HCT116 (cell line): ENCODE data around the gene ENO2. TPM values are rescaled to one million over a fixed set of nuclear protein-coding genes. Genes with fewer than 3 reads are reported as not detected.

ENCODE experiments used
- ATAC-seq: fragments of 200-7000 bp; cut with Tn5 transposase; 2 replicates; pipeline ENCODE4 v1.9.1; 2020; ENCODE audit warnings: mild to moderate bottlenecking, moderate library complexity
- BruUV-seq: library from RNA; stranded (reverse); fragments of 400-500 nt; replicated peaks from 2 replicates; lab custom pipeline; 2021; lab: Mats Ljungman, UMichigan
- CTCF ChIA-PET: fragments of 300-600 bp; sonication (Branson Sonifier 250); formaldehyde crosslinking; loops from one replicate; lab custom pipeline; 2021; ENCODE audit warnings: antibody characterized with exemption; lab: Charles Lee
- POLR2A ChIA-PET: fragments of 300-600, 350-600 bp; sonication (Branson Sonifier 250); formaldehyde crosslinking; loops from one replicate; lab custom pipeline; 2021; ENCODE audit warnings: antibody characterized with exemption; lab: Charles Lee
- RAD21 ChIA-PET, 2 experiments: fragments of 300-600 bp; sonication (Branson Sonifier 250); formaldehyde crosslinking; loops; one replicate each; lab custom pipeline; 2023; ENCODE audit warnings: low total read pairs in 2 of 2; ENCODE audit not compliant: uncharacterized antibody in 2 of 2, unreplicated experiment in 2 of 2, low non-redundant PET in 1 of 2; lab: Charles Lee
- DNase-seq: peaks from one replicate; pipeline ENCODE4 v3.0.0-alpha.2; 2010; ENCODE audit warnings: low read depth, low spot score
- H2AFZ ChIP-seq: fragments of 200-600 bp; shearing (Covaris generic), sonication (generic); 2 replicates; pipeline ENCODE4 v1.6.1; 2017; ENCODE audit warnings: low read depth, mixed run types, mixed read lengths, antibody characterized with exemption, low read length; ENCODE audit not compliant: poor library complexity, severe bottlenecking
- H3K27ac ChIP-seq: 2 replicates; pipeline ENCODE4 v1.5.1; 2012; ENCODE audit warnings: low read depth, low read length
- H3K27me3 ChIP-seq: fragments of 200-600 bp; sonication (generic); 2 replicates; pipeline ENCODE4 v1.6.1; 2016; ENCODE audit warnings: mixed run types, low read length, mixed read lengths; ENCODE audit not compliant: insufficient read depth
- H3K36me3 ChIP-seq, 2 experiments: fragments of 200-500 bp in 1 of 2; fragments of 200-600 bp in 1 of 2; sonication (Bioruptor generic) in 1 of 2; sonication (generic) in 1 of 2; 2 replicates each; pipeline versions ENCODE4 v1.5.1 to v1.6.1; 2014 to 2016; ENCODE audit warnings: low read length in 2 of 2, inconsistent platforms in 1 of 2, mixed read lengths in 1 of 2, mixed run types in 1 of 2; ENCODE audit not compliant: insufficient read depth in 2 of 2, control insufficient read depth in 1 of 2
- H3K4me1 ChIP-seq, 2 experiments: fragments of 200-600 bp in 1 of 2; sonication (generic) in 1 of 2; 2 replicates each; pipeline versions ENCODE4 v1.5.1 to v1.6.1; 2012 to 2017; ENCODE audit warnings: low read length in 2 of 2, inconsistent platforms in 1 of 2, mild to moderate bottlenecking in 1 of 2, mixed read lengths in 1 of 2, mixed run types in 1 of 2, moderate library complexity in 1 of 2; ENCODE audit not compliant: insufficient read depth in 2 of 2, control insufficient read depth in 1 of 2
- H3K4me2 ChIP-seq: fragments of 200-600 bp; sonication (generic); 2 replicates; pipeline ENCODE4 v1.6.1; 2017; ENCODE audit warnings: mixed run types, low read length, mixed read lengths
- H3K4me3 ChIP-seq, 2 experiments: fragments of 200-600 bp in 1 of 2; sonication (generic) in 1 of 2; replicated peaks in 1 of 2; 2 replicates each; pipeline ENCODE4 v1.5.1; 2011 to 2016; ENCODE audit warnings: low read length in 2 of 2, control low read depth in 1 of 2, low read depth in 1 of 2, mild to moderate bottlenecking in 1 of 2, mixed read lengths in 1 of 2, mixed run types in 1 of 2
- H3K79me2 ChIP-seq: fragments of 200-600 bp; sonication (generic); 2 replicates; pipeline ENCODE4 v1.6.1; 2017; ENCODE audit warnings: mild to moderate bottlenecking, mixed run types, low read length, moderate library complexity, mixed read lengths; ENCODE audit not compliant: insufficient read depth
- H3K9ac ChIP-seq: fragments of 200-600 bp; sonication (generic); 2 replicates; pipeline ENCODE4 v1.6.1; 2016; ENCODE audit warnings: low read length, mixed read lengths
- H3K9me2 ChIP-seq: fragments of 200-600 bp; sonication (generic), shearing (Covaris generic); 2 replicates; pipeline ENCODE4 v1.6.1; 2017; ENCODE audit warnings: mixed run types, mild to moderate bottlenecking, moderate library complexity; ENCODE audit not compliant: insufficient read depth
- H3K9me3 ChIP-seq, 2 experiments: fragments of 200-500 bp in 1 of 2; fragments of 200-600 bp in 1 of 2; sonication (Bioruptor generic) in 1 of 2; sonication (generic) in 1 of 2; 2 replicates each; pipeline ENCODE4 v1.6.1; 2014 to 2017; ENCODE audit warnings: low read length in 2 of 2, mixed read lengths in 2 of 2, inconsistent platforms in 1 of 2, low read depth in 1 of 2, mild to moderate bottlenecking in 1 of 2, mixed run types in 1 of 2, moderate library complexity in 1 of 2; ENCODE audit not compliant: control insufficient read depth in 1 of 2, insufficient read depth in 1 of 2
- H4K20me1 ChIP-seq: fragments of 200-600 bp; sonication (generic), shearing (Covaris generic); 2 replicates; pipeline ENCODE4 v1.6.1; 2017; ENCODE audit warnings: mixed run types, mild to moderate bottlenecking, moderate library complexity; ENCODE audit not compliant: insufficient read depth
- ATF3 ChIP-seq: IDR thresholded peaks from 2 replicates; pipeline ENCODE4 v1.6.1; 2012
- CBX3 ChIP-seq: IDR thresholded peaks from 2 replicates; pipeline ENCODE4 v1.6.1; 2012; ENCODE audit warnings: low read depth
- CEBPB ChIP-seq: IDR thresholded peaks from 2 replicates; pipeline ENCODE4 v1.6.1; 2012; ENCODE audit warnings: low read depth
- CTCF ChIP-seq, 3 experiments: fragments of 200-600 bp in 1 of 3; sonication (generic) in 1 of 3; IDR thresholded peaks in 2 of 3; conservative IDR thresholded peaks in 1 of 3; 2 replicates each; pipeline ENCODE4 v1.5.1; 2012 to 2017; ENCODE audit warnings: low read depth in 2 of 3, low read length in 2 of 3, antibody characterized with exemption in 1 of 3, borderline replicate concordance in 1 of 3, control low read depth in 1 of 3, mild to moderate bottlenecking in 1 of 3, mixed read lengths in 1 of 3, mixed run types in 1 of 3, moderate library complexity in 1 of 3; ENCODE audit not compliant: insufficient read depth in 1 of 3
- ELF1 ChIP-seq: IDR thresholded peaks from 2 replicates; pipeline ENCODE4 v1.6.1; 2012; ENCODE audit warnings: low read depth, borderline replicate concordance
- JUND ChIP-seq: IDR thresholded peaks from 2 replicates; pipeline ENCODE4 v1.6.1; 2012
- MAX ChIP-seq: IDR thresholded peaks from 2 replicates; pipeline ENCODE4 v1.6.1; 2012
- POLR2AphosphoS5 ChIP-seq: IDR thresholded peaks from 2 replicates; pipeline ENCODE4 v1.6.1; 2011; ENCODE audit warnings: mild to moderate bottlenecking, low read depth, low read length, moderate library complexity
- REST ChIP-seq: IDR thresholded peaks from 2 replicates; pipeline ENCODE4 v1.6.1; 2012; ENCODE audit warnings: low read depth
- SP1 ChIP-seq: IDR thresholded peaks from 2 replicates; pipeline ENCODE4 v1.6.1; 2012; ENCODE audit warnings: low read depth
- ZBTB33 ChIP-seq: IDR thresholded peaks from 2 replicates; pipeline ENCODE4 v1.6.1; 2011; ENCODE audit warnings: mild to moderate bottlenecking, low read length, moderate library complexity; ENCODE audit not compliant: insufficient replicate concordance; ENCODE audit errors: extremely low read depth
- intact Hi-C: fragments of 100-400 bp; cut with micrococcal nuclease; formaldehyde crosslinking; loops from 2 replicates; pipeline ENCODE4 v1.10.0; 2022
- total RNA-seq: library from RNA; stranded (reverse); gene quantifications from one replicate; pipeline ENCODE4 v1.2.1, GENCODE V29; 2021; ENCODE audit not compliant: unreplicated experiment

The ENO2 gene
- total RNA-seq, 1 experiment from 2014 or later, result 117 TPM

- Histone ChIP-seq H4K20me1 (no peaks in the 10 kb centered on the region), H3K27me3 (no peaks in the 10 kb centered on the region), H3K79me2 (no peaks in the 10 kb centered on the region), H3K4me3 (no peak overlapping the region), H3K27ac (no peak overlapping the region), H3K36me3 (no peaks in the 10 kb centered on the region), H3K4me2 (no peak overlapping the region), H2AFZ (no peak overlapping the region), H3K4me1 (peaks cover 7 to 18% of the 10 kb centered on the region in 2 experiments; a peak in 3 of 4 replicates), H3K9me3 (no peaks in the 10 kb centered on the region), H3K9me2 (no peaks in the 10 kb centered on the region), H3K9ac (no peak overlapping the region)
- ChIA-PET POLR2A (interaction anchor here (1.2 kb wide), 1 partner anchor 9 kb away, joined by 5 read pairs; the partner anchor contains the start of genes C12orf57 and RNU7-1), CTCF (no interaction called here), RAD21 (no interaction called here)
- BruUV-seq, result no TSS peak
- TF ChIP-seq REST, result no peak
- TF ChIP-seq CEBPB, result no peak
- TF ChIP-seq ATF3, result no peak
- TF ChIP-seq MAX, result no peak
- TF ChIP-seq ELF1, result no peak
- no peak for TF ChIP-seq SP1
- no peak for TF ChIP-seq POLR2AphosphoS5
- TF ChIP-seq CTCF (IDR thresholded peaks at IDR 0.05 in 2 of 3, conservative IDR thresholded peaks at IDR 0.05 in 1 of 3; ENCODE audit: borderline replicate concordance in 1 of 3, insufficient read depth in 1 of 3, low read depth in 2 of 3, low read length in 2 of 3), result no peak
- no peak for TF ChIP-seq JUND
- no peak for TF ChIP-seq ZBTB33
- no peak for TF ChIP-seq CBX3
- ATAC-seq, result no peak
- no peak for DNase-seq
- intact Hi-C loops, result no loop called here
Measured at GRCh38 chr12:6953442-6954315, 39.3 kb downstream of the ENO2 start.
